Measurements from ENCODE around the gene CNOT4. TPM values are rescaled to one million over a fixed set of nuclear protein-coding genes. Genes with fewer than 3 reads are reported as not detected.

Gene CNOT4
- total RNA-seq, 2 experiments from 2014 or later = 24.0 to 29.8 TPM

- Histone ChIP-seq H3K4me1 (ENCODE audit: insufficient read depth, low read length) (peaks cover 16% of the 10 kb centered on the region), H3K36me3 (ENCODE audit: insufficient read depth, low read length) (no peaks in the 10 kb centered on the region), H3K4me3 (ENCODE audit: low read length) (peak overlapping the region; percentile 91), H3K9me3 (ENCODE audit: control insufficient read depth in 1 of 2, insufficient read depth in 1 of 2, low read length in 2 of 2) (no peaks in the 10 kb centered on the region), H3K27me3 (ENCODE audit: control insufficient read depth in 1 of 2, insufficient read depth in 2 of 2, low read length in 2 of 2) (no peaks in the 10 kb centered on the region), H3K27ac (ENCODE audit: low read depth in 1 of 2, low read length in 2 of 2) (peak overlapping the region; percentile 64 to 65)
- no peak for TF ChIP-seq CTCF (IDR thresholded peaks at IDR 0.05)
- DNase-seq (peak in 2 of 14 experiments; percentile 6 to 14), ATAC-seq (ENCODE audit: poor library complexity) (no peak)
- Mint-ChIP-seq H3K4me1 (ENCODE audit: low read depth) (peaks cover 14% of the 10 kb centered on the region), H3K9me3 (no peaks in the 10 kb centered on the region), H3K27me3 (no peaks in the 10 kb centered on the region), H3K27ac (no peak overlapping the region), H3K4me3 (no peak overlapping the region), H3K36me3 (ENCODE audit: low read depth) (no peaks in the 10 kb centered on the region)
- ChIA-PET POLR2A (interaction anchor here (0.5 to 1.2 kb wide), 5 partner anchors 47 to 363 kb away, joined by 3 to 5 read pairs (median 3); partner anchors contain the start of genes NUP205, STMP1 and TMEM140), CTCF (interaction anchor here (1.2 kb wide), 1 partner anchor 135 kb away, joined by 3 read pairs; no protein-coding TSS in a partner anchor)
- intact Hi-C loops (cut with DNase I, micrococcal nuclease) = loop anchor here (1.0 to 5.0 kb wide), 8 partner anchors 43 to 467 kb away; partner anchors contain the start of genes MTPN (in 2 of the 2), NUP205 (in 1 of the 2) and STMP1 (in 1 of the 2)
Measured at GRCh38 chr7:135510592-135511183, 786 bp upstream of the CNOT4 start.

- Mint-ChIP-seq H3K4me3 (no peak overlapping the region), H3K27me3 (no peaks in the 10 kb centered on the region), H3K4me1 (ENCODE audit: low read depth) (peaks cover 14% of the 10 kb centered on the region), H3K36me3 (ENCODE audit: low read depth) (no peaks in the 10 kb centered on the region), H3K27ac (no peak overlapping the region), H3K9me3 (no peaks in the 10 kb centered on the region)
- ChIA-PET POLR2A (interaction anchor here (1.0 to 1.4 kb wide), 3 partner anchors 9 to 362 kb away, joined by 3 to 4 read pairs (median 3); partner anchors contain the start of gene TMEM140), CTCF (no interaction called here)
- no peaks in the 10 kb centered on the region for H3K9me3 ChIP-seq (ENCODE audit: control insufficient read depth in 1 of 2, insufficient read depth in 1 of 2, low read length in 2 of 2)
- H3K27me3 ChIP-seq (ENCODE audit: control insufficient read depth in 1 of 2, insufficient read depth in 2 of 2, low read length in 2 of 2) = no peaks in the 10 kb centered on the region
- no peak for ATAC-seq (ENCODE audit: poor library complexity)
- peak overlapping the region; percentile 90 to 96 for H3K27ac ChIP-seq (ENCODE audit: low read depth in 1 of 2, low read length in 2 of 2)
- DNase-seq = no peak
- TF ChIP-seq CTCF (IDR thresholded peaks at IDR 0.05) = no peak
- H3K4me1 ChIP-seq (ENCODE audit: insufficient read depth, low read length) = peaks cover 16% of the 10 kb centered on the region
- no peaks in the 10 kb centered on the region for H3K36me3 ChIP-seq (ENCODE audit: insufficient read depth, low read length)
- intact Hi-C loops (cut with DNase I, micrococcal nuclease) = loop anchor here in 1 of 2 experiments (2.0 to 5.0 kb wide), 4 partner anchors 153 to 867 kb away; partner anchors contain the start of genes STMP1 and WDR91
- peak overlapping the region; percentile 91 for H3K4me3 ChIP-seq (ENCODE audit: low read length)
Measured at GRCh38 chr7:135509589-135509838, 388 bp downstream of the CNOT4 start.

- no peak overlapping the region for H3K4me3 Mint-ChIP-seq
- peak overlapping the region; percentile 91 for H3K4me3 ChIP-seq (ENCODE audit: low read length)
- no peaks in the 10 kb centered on the region for H3K27me3 Mint-ChIP-seq
- H3K4me1 ChIP-seq (ENCODE audit: insufficient read depth, low read length) = peaks cover 16% of the 10 kb centered on the region
- no peaks in the 10 kb centered on the region for H3K9me3 ChIP-seq (ENCODE audit: control insufficient read depth in 1 of 2, insufficient read depth in 1 of 2, low read length in 2 of 2)
- peak overlapping the region; percentile 90 to 96 for H3K27ac ChIP-seq (ENCODE audit: low read depth in 1 of 2, low read length in 2 of 2)
- H3K36me3 ChIP-seq (ENCODE audit: insufficient read depth, low read length) = no peaks in the 10 kb centered on the region
- peaks cover 15% of the 10 kb centered on the region for H3K4me1 Mint-ChIP-seq (ENCODE audit: low read depth)
- H3K27ac Mint-ChIP-seq = no peak overlapping the region
- no peaks in the 10 kb centered on the region for H3K36me3 Mint-ChIP-seq (ENCODE audit: low read depth)
- intact Hi-C loops (cut with DNase I, micrococcal nuclease) = loop anchor here in 1 of 2 experiments (2.0 to 5.0 kb wide), 4 partner anchors 154 to 867 kb away; partner anchors contain the start of genes STMP1 and WDR91
- TF ChIP-seq CTCF (IDR thresholded peaks at IDR 0.05) = no peak
- no peaks in the 10 kb centered on the region for H3K27me3 ChIP-seq (ENCODE audit: control insufficient read depth in 1 of 2, insufficient read depth in 2 of 2, low read length in 2 of 2)
- DNase-seq (peak in 10 of 14 experiments; percentile 1 to 55 (median 6)), ATAC-seq (ENCODE audit: poor library complexity) (no peak)
- H3K9me3 Mint-ChIP-seq = no peaks in the 10 kb centered on the region
- CTCF ChIA-PET = no interaction called here
- POLR2A ChIA-PET = interaction anchor here (1.0 to 1.4 kb wide), 2 partner anchors 9 to 49 kb away, joined by 3 to 4 read pairs; no protein-coding TSS in a partner anchor
Measured at GRCh38 chr7:135508883-135509588, 866 bp downstream of the CNOT4 start.

Data from CD4-positive, alpha-beta T cell (primary cell).